Measurements from ENCODE around the gene KLRG1. TPM values are rescaled to one million over a fixed set of nuclear protein-coding genes. Genes with fewer than 3 reads are reported as not detected.

The KLRG1 gene
- total RNA-seq, 1 experiment from 2014 or later = 0.38 TPM

DNA sequence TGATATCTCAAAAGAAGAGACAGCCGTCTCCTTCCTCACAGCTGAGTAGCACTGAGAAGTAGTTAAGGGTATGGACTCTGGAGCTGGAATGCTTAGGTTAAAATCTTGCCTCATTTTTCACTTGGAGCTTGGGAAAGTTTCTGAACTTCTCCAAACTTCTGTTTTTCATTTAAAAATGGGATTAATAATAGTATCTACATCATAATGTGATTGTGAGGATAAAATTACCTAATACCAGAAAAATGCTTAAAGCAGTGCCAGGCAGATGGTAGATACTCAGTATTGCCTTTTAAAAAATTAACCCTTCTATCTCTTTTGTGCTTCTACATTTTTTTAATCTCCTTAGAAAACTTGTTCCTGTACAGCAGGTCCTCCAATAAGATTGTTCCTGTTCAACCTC is 63.3 kb downstream of the KLRG1 start:
- intact Hi-C loops (cut with micrococcal nuclease; ENCODE audit: unreplicated experiment) = no loop called here
- TF ChIP-seq, protein P1, sequence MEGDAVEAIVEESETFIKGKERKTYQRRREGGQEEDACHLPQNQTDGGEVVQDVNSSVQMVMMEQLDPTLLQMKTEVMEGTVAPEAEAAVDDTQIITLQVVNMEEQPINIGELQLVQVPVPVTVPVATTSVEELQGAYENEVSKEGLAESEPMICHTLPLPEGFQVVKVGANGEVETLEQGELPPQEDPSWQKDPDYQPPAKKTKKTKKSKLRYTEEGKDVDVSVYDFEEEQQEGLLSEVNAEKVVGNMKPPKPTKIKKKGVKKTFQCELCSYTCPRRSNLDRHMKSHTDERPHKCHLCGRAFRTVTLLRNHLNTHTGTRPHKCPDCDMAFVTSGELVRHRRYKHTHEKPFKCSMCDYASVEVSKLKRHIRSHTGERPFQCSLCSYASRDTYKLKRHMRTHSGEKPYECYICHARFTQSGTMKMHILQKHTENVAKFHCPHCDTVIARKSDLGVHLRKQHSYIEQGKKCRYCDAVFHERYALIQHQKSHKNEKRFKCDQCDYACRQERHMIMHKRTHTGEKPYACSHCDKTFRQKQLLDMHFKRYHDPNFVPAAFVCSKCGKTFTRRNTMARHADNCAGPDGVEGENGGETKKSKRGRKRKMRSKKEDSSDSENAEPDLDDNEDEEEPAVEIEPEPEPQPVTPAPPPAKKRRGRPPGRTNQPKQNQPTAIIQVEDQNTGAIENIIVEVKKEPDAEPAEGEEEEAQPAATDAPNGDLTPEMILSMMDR (IDR thresholded peaks at IDR 0.05; ENCODE audit: unreplicated experiment) = no peak
- Mint-ChIP-seq H3K36me3 (ENCODE audit: insufficient read depth, unreplicated experiment) (no peaks in the 10 kb centered on the region), H3K27me3 (ENCODE audit: unreplicated experiment) (peaks cover 60% of the 10 kb centered on the region), H3K4me1 (ENCODE audit: low read depth, unreplicated experiment) (no peaks in the 10 kb centered on the region), H3K4me3 (ENCODE audit: low read depth, unreplicated experiment) (no peak overlapping the region), H3K27ac (ENCODE audit: unreplicated experiment) (no peak overlapping the region), H3K9me3 (ENCODE audit: low read depth, unreplicated experiment) (no peaks in the 10 kb centered on the region)
- no peak for DNase-seq
- CTCF ChIA-PET = no interaction called here
- BruUV-seq (replicated peaks) = no TSS peak

Other genes with a start within 250 kb of the KLRG1 start
- 0.24 and 0.42 TPM in 2 replicates for gene A2ML1, start 166.9 kb upstream of the KLRG1 start, total RNA-seq (2022)
- gene PHC1, start 75.0 kb upstream of the KLRG1 start, total RNA-seq (2022) = 23.0 and 27.9 TPM in 2 replicates
- 241 and 256 TPM in 2 replicates for gene M6PR, start 39.9 kb upstream of the KLRG1 start, total RNA-seq (2022)
- not detected in 2 replicates for gene A2M, start 126.4 kb downstream of the KLRG1 start, total RNA-seq (2022)
- not detected in 2 replicates for gene PZP, start 218.8 kb downstream of the KLRG1 start, total RNA-seq (2022)

Data from Calu3 (cell line).